AG10803 (cell line): ENCODE data around the gene UTP11.
"Not testable (repeated sequence)": the region's sequence is repeated elsewhere in the genome, so short reads cannot be mapped to it uniquely, and the experiment has no call there.

Source experiments
- DNase-seq: peaks from one replicate; pipeline ENCODE4 v3.0.0; 2010; ENCODE audit warnings: low read depth
- H3K4me3 ChIP-seq: 2 replicates; pipeline ENCODE4 v1.5.1; 2011; ENCODE audit warnings: mild to moderate bottlenecking, low read length, control low read depth
- TF ChIP-seq, protein P1 (sequence below): conservative IDR thresholded peaks from 2 replicates; pipeline ENCODE4 v1.5.1; 2011; ENCODE audit warnings: mild to moderate bottlenecking, low read length, control low read depth, inconsistent platforms

UTP11 gene, protein sequence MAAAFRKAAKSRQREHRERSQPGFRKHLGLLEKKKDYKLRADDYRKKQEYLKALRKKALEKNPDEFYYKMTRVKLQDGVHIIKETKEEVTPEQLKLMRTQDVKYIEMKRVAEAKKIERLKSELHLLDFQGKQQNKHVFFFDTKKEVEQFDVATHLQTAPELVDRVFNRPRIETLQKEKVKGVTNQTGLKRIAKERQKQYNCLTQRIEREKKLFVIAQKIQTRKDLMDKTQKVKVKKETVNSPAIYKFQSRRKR

GRCh38 chr1:38012363-38013226, at the start of gene UTP11:
TSS of gene UTP11 (plus strand) at chr1:38012734. CDS start at chr1:38012803, 69 bp downstream.
- TF ChIP-seq, protein P1, sequence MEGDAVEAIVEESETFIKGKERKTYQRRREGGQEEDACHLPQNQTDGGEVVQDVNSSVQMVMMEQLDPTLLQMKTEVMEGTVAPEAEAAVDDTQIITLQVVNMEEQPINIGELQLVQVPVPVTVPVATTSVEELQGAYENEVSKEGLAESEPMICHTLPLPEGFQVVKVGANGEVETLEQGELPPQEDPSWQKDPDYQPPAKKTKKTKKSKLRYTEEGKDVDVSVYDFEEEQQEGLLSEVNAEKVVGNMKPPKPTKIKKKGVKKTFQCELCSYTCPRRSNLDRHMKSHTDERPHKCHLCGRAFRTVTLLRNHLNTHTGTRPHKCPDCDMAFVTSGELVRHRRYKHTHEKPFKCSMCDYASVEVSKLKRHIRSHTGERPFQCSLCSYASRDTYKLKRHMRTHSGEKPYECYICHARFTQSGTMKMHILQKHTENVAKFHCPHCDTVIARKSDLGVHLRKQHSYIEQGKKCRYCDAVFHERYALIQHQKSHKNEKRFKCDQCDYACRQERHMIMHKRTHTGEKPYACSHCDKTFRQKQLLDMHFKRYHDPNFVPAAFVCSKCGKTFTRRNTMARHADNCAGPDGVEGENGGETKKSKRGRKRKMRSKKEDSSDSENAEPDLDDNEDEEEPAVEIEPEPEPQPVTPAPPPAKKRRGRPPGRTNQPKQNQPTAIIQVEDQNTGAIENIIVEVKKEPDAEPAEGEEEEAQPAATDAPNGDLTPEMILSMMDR: no peak
- DNase-seq: peak; percentile 100
- H3K4me3 ChIP-seq: peak within 1 kb of the TSS; percentile 69

DNA sequence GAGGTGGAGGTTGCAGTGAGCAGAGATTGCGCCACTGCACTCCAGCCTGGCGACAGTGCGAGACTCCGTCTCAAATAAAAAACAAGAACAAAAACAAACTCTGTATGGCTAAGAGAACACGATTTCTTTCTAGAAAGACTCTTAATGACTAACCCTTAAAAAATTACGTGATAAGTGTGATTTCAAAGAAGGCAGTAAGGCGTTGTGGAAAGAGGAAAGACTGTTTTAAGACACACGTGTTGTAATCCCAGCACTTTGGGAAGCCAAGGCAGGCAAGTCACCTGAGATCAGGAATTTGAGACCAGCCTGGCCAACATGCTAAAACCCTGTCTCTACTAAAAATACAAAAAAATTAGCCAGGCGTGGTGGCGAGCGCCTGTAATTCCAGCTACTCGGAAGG, 48.4 kb upstream of the UTP11 start:
- H3K4me3 ChIP-seq, DNase-seq: not testable (repeated sequence)

DNA sequence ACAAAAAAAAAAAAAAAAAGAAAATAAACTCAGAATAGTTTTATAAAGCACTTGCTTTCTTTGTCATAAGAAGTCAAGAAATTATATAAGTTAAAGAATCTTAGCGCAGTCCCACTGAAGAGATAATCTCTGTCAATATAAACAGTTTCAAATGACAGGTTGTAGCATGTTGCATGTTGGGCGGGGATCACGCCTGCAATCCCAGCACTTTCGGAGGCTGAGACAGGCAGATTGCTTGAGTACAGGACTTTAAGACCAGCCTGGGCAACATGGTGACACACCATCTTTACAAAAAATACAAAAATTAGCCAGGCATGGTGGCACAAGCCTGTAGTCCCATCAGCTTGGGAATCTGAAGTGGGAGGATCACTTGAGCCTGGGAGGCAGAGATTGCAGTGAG, 47.2 kb upstream of the UTP11 start:
- H3K4me3 ChIP-seq: no peak overlapping the region
- DNase-seq: no peak
- TF ChIP-seq, protein P1: no peak

- H3K4me3 ChIP-seq, DNase-seq: not testable (repeated sequence)
These were observed 38.9 kb upstream of the UTP11 start for GRCh38 chr1:37973684-37974083.

DNA sequence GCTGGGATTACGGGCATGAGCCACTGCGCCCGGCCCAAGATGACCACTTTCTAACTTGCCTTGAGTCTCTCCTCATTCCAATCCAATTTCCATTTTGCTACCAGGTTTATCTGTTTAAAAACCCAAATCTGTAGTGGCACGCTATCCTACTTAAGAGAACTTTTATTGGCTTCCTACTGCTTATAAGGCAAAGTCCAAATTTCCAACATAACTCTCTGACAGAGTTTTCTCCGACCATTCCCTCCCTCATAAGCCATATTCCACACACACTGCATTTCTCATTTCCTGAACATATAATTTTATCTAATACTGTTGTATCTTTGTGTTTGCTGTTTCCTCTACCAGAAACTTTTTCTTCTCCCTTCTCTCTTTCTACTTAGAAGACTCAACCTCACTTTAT, 38.0 kb upstream of the UTP11 start:
- TF ChIP-seq, protein P1: no peak
- DNase-seq: no peak

DNA sequence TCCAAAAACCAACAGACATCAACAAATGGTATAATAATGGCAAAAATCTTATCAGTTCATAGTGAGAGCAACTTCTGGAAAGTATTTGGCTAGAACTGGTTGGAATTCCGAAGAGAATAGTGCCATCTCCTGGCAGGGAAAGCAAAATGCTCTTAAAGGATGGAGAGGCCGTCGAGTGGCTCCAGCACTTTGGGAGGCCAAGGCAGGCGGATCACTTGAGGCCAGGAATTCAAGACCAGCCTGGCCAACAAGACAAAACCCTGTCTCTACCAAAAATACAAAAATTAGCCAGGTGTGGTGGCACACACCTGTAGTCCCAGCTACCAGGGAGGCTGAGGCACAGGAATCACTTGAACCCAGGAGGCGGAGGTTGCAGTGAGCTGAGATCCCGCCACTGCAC, 37.5 kb upstream of the UTP11 start:
- TF ChIP-seq, protein P1: peak; percentile 70
- H3K4me3 ChIP-seq: not testable (repeated sequence)
- peak; percentile 73 for DNase-seq

More for the DNA sequence above, 38.0 kb upstream of the UTP11 start:
- no peak overlapping the region for H3K4me3 ChIP-seq

- TF ChIP-seq, protein P1: no peak
- DNase-seq: no peak
- H3K4me3 ChIP-seq: no peak overlapping the region
These were observed 34.0 kb upstream of the UTP11 start for GRCh38 chr1:37978541-37978940.

DNA sequence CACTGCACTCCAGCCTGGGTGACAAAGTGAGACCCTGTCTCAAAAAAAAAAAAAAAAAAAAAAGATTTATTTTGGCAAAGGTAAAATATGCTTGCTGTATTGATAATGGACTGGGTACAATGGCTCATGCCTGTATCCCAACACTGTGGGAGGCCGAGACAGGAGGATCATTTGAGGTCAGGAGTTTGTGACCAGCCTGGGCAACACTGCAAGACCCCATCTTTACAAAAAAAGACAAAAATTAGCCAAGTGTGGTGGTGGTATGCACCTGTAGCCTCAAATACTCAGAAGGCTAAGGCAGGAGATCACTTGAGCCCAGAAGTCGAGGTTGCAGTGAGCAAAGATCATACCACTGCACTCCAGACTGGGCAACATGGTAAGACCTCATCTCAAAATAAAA, 29.0 kb upstream of the UTP11 start:
- DNase-seq: no peak
- H3K4me3 ChIP-seq: no peak overlapping the region
- TF ChIP-seq, protein P1: no peak
